ENCODE measurements around the gene MACROD2.

MACROD2 gene

DNA sequence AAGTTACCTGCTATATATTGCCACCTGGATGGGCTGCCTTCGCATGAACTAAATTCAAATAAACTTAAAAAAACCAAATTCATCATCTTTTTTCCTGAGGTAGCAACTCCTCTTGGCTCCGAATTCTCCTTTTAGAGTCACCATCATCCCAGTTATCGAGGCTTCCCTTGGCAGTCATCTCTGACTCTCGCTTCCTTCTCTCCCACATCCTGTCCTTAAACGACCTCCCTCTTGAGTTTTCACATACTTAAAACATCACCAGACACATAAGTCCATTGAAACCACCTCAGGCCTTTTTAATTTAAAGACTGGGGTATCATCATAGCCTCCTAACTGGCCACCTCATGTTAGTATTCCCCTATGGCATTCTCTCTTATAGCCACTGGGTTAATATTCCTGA lies 638.2 kb downstream of the MACROD2 start:
- no peak for DNase-seq (ENCODE audit: low read depth in 3 of 3, low spot score in 1 of 3)

DNA sequence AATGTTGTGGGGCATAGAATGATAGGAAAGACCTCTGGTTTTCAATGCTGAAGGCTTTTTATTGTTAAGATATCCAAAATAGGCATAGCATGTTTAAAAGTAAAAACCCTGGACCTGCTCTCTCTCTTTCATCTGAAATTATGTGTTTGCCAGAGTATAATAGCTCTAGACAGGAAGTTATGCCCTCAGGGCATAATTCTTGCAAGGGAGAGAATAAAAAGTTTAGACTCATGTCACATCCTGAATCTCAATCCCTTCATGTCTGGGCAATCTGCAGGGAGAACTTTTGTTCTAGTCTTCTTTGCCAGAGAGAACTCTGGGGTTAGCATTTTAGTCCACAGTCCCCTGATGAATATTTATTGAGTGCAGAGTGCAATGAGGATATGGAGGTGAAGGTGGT lies 639.3 kb downstream of the MACROD2 start:
- DNase-seq (ENCODE audit: low read depth in 3 of 3, low spot score in 1 of 3) = no peak

DNA sequence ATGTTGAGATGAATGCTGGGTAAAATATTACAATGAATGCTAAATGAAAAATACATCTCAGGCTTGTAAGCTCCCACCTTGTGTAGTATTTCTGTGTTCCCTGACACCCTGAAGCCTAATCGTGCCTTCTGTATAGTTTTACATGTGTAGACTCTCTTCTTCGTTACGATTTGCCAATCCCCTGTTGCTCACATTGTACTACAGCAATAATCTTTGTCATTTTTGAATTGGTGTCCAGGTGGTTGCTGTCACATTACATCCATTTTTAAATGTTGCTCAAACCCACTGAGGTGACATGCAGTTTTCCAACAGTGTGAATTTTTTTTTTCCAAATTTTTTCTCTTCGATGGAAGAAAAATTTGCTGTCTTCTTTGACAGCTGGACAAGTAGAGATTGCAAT lies 642.1 kb downstream of the MACROD2 start:
- no peak for DNase-seq (ENCODE audit: low read depth in 3 of 3, low spot score in 1 of 3)

DNA sequence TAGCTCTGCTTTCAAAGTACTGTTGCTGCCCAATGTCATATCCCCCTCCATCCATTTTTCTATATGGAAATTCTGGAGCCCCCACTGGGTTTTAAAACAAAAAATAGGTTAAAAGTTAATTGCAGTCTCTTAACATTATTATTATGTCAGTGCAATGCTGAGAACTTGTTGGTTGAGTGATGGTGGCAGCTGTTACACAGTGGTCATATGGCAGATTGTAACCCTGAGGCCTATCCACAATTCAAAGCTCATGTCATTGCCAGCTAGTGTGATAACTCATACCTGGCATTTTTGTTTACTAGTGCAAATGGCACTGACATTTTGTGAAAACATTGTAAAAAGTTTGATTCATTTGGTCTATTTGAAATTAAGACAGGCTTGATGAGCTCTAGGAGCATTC lies 647.8 kb downstream of the MACROD2 start:
- no peak for DNase-seq (ENCODE audit: low read depth in 3 of 3, low spot score in 1 of 3)

DNA sequence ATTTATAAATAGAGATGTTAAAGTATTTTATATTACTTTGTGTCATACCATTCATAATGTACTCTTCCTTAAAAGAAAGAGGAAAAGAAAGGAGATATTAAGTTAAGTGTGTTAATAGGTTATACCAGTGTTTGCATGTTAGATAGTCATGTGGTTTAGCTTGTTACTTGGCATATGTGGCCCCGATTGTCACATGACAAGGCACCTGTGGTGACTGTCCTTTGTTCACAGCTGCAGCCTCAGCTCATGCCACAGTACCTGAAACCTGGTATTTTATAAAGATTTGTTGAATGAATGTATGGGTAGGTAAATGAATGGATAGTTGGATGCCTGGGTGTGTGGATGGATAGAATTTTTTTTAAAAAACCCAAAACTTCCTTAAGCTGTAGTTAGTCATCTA lies 648.2 kb downstream of the MACROD2 start:
- no peak for DNase-seq (ENCODE audit: low read depth in 3 of 3, low spot score in 1 of 3)

DNA sequence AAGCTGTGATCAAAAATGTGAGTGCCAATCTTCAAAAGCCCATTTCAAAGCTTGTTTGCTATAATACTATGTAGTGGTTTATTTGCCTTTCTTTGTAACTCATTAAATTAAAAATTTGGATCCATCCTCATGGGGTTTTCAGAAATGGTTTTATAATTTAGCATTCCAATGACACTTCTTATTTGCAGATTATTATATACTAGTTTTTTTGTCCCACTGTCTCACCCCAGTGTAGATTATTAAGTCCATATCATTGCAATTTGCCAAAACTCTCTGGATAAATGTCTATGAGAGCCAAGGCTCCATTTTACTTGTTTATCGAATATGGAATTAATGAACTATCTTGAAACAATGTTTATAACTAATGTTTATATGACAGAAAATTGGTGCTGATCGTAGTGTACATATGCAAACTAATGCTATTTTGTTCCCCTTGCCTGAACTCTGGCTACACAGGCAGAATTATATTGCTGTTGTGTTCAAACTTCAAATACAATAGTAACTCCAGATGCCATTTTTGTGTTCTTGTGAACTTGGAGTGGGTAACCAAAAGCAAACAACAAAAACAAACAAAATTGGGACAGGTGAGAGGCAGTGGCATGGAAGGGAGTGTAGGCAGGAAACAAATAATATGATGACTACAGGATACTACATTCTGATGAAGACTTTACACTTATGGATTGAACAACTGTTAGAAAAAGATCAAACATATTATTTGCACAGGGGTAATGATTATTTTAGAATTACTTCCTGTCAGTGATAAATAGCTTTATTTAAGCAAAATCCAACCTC lies 649.2 kb downstream of the MACROD2 start:
- no peak for DNase-seq (ENCODE audit: low read depth in 3 of 3, low spot score in 1 of 3)

DNA sequence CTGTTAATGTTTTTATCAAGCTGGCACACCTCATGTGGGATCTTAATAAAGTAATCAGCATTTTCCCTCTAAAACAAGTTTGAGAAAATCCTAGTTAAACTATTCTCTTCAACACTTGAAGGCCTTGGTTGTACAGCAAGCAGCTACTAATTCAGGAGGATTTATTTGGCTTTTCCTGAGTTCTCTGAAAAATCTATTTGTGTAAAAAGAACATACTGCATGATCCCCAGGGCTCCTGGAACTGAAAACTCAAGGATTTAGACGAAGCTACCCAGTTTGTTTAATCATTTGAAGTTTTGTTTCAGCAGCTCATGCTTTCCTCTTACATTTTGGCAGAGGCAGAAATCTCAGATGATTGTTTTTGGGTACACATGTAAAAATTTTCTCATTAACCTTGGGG lies 651.7 kb downstream of the MACROD2 start:
- no peak for DNase-seq (ENCODE audit: low read depth in 3 of 3, low spot score in 1 of 3)

DNA sequence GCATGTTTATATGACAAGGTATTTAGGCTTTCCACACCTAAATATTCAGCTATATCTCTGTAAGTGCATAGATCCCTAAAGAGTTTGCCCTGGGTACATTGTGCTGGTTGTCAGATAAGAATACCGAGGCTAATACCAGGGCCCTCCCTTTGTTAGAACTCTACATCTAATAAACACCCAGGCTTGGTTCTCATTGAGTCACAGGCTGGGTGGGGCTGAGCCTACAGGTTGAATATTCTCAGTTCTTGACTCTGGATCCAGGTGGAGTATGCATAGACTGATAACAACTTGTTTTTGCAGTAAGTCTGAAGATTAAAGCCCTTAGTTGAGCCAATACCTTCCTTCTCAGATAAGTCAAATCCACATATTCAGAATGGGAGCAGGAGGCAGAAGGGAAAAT lies 654.3 kb downstream of the MACROD2 start:
- DNase-seq (ENCODE audit: low read depth in 3 of 3, low spot score in 1 of 3) = no peak

DNA sequence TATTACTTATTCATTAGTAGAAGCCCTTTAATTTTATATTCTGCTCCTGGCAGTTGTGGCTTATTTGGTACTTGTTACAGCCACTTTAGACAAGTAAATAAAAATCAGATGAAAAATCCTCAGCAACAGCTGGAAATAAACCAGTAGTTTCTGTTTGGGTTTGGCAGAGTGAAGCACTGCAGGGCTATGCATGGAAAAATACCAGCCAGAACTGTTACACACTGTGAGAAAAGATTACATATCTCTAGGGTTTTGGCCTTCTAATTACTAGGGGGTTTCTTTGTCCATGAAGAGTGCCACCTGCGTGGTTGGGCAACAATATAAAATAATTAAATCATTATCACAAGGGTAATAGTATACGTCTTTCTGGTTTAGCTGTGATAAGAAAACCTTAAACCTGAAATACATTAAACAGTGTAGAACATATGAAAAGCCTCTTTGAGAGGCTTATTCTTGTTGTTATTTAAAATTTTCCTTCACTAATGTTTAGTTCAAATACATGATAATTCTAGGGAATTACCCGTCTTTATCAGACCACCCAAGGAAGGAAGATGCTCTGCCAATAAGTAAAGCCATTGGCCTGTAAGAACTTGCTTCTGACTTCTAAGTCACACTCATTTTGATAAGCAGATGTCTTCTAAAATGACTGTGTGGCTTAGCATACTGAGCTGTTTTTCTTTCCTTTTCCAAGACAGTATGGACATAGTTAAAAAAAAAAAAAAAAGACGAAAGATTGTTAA lies 662.1 kb downstream of the MACROD2 start:
- no peak for DNase-seq (ENCODE audit: low read depth in 3 of 3, low spot score in 1 of 3)

DNA sequence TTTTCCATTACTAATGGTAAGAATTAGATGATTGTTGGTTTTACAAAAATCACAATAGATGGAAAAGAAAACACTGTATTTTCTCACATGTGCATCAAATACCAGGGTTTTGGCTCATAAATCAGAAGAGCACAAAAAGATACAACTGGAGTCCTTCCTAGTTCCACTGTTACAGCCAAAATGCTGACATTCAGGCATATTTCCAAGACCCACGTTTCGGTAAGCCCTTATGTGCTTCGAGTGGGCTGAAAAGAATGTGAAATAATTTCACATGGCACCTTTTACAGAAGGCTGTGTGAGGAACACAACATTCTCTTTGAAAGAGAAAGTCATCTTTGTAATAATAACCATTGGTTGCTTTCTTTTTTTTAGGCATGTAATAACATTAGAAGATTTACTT lies 668.8 kb downstream of the MACROD2 start:
- no peak for DNase-seq (ENCODE audit: low read depth in 3 of 3, low spot score in 1 of 3)

DNA sequence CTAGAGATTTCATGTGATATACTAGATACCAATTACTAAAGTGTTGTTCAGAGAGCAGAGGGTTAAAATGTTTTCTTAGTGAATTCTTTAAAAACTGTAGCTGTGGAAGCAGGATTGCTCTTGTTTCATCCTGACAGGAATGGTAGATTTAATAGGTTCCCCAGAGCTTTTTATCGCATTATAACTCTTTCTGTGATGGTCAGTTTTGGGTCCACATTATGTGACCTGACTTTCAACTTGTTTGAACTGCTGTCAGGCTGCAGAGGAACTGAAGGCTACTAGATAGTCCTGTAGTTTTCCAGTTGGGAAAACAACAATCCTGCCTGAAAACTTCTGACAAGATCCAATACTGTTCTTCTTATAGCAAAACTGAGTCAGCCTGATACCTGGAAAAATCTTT lies 671.4 kb downstream of the MACROD2 start:
- DNase-seq (ENCODE audit: low read depth in 3 of 3, low spot score in 1 of 3) = no peak

DNA sequence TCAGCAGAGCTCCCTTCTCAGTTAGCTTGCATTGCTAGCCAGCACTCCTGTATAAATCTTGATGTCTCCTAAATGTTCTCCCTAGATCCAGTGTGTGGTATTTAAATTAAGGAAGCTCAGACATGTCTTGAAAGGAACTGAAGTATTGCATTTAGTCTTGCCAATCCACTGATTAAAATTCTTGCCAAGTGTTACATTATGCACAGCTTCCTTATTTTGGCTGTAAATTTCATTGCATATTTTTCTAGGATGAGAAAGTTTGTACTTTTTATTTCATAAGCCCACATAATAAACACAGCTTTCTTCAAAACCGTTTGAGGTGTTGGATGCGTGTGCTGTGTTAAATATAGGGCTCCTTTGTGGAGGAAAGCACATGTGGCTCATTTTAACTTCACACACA lies 671.9 kb downstream of the MACROD2 start:
- DNase-seq (ENCODE audit: low read depth in 3 of 3, low spot score in 1 of 3) = no peak

DNA sequence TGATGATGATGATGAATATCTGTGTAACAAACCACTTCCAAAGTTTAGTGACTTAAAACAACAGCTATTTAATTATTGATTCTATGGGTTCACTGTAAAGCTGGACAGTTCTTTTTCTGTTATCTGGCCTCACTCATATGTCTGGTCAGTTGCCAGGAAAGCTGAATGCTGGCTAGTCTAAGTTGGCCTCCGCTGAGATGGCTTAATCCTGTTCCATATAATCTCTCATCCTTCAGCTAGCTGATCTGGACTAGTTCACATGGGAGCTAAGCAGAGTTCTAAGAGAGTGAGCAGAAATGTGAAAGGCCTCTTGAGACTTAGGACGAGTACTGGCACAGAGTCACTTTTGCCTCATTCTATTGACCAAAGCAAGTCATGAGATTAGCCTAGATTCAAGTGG lies 676.8 kb downstream of the MACROD2 start:
- DNase-seq (ENCODE audit: low read depth in 3 of 3, low spot score in 1 of 3) = no peak

DNA sequence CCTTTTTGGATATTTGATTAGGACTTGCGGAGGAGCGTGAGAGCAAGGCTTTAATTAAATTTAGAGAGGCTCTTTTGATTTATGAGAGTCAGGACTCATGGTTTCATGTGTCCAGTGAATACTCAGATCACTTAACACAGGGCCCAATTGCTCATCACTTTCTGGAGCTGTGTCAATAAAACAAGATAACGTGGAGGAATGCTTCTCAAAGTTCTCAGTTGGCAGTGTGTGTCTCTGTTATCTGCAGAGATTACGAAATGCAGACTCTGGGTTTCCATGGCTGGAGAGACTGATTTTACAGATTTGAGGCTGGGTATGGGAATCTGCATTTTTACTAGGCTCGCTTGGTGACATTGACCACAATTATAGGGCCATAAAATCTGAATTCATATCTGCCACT lies 677.8 kb downstream of the MACROD2 start:
- DNase-seq (ENCODE audit: low read depth in 3 of 3, low spot score in 1 of 3) = no peak

DNA sequence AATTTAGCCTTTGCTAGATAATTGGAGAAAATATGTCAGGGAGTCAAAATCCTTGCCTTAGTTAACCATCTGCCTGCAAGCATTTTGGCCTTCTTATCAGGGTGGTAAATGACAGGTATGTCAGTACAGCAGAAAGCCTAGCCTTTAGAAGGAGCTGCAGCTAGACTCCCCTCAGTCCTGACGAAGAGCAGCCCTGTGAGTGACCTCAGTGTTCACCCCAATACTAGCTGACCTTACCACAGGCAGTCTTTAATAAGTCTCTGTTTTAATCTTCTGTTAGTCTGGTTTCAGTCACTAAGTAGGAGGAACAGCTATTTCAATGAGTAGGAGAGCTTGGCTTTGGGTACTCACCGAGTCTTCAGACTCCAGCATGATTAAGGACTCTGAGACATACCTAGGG lies 682.1 kb downstream of the MACROD2 start:
- DNase-seq (ENCODE audit: low read depth in 3 of 3, low spot score in 1 of 3) = no peak

DNA sequence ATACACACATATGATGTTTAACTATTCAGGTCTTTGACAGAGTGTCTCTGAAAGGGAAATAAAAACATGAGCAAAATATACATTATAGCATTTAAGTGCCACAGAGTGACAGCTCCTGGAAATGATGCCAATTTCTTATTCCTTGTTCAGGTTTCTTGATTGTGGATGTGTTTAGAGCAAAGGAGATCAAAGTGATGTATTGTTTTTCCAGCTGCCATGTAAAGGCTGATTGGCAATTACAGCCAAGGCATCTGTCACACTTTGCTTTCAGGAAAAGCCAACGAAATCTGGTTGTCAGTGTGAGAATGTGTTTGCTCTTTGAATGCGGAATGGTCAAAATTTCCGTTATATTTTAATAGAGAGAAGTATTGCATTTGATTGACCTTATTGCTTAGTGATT lies 689.9 kb downstream of the MACROD2 start:
- no peak for DNase-seq (ENCODE audit: low read depth in 3 of 3, low spot score in 1 of 3)

DNA sequence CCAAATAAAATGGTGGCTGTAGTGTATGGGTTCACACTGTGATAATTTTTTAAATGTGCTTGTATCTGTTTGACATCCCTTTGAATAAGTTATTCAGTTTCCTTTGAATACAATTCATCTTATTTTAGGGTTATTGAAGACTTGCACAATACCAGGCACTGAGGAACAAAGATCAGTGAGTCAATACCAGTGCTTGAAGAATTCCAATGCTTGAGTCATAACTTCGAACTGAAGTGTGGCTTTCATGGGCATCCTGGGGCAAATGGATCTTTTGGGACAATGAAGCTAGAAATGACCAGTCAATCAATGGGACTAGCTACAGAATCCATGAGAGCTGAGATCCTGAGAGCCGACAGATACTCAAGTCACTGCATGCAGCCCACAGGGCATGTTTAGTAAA lies 692.0 kb downstream of the MACROD2 start:
- no peak for DNase-seq (ENCODE audit: low read depth in 3 of 3, low spot score in 1 of 3)

DNA sequence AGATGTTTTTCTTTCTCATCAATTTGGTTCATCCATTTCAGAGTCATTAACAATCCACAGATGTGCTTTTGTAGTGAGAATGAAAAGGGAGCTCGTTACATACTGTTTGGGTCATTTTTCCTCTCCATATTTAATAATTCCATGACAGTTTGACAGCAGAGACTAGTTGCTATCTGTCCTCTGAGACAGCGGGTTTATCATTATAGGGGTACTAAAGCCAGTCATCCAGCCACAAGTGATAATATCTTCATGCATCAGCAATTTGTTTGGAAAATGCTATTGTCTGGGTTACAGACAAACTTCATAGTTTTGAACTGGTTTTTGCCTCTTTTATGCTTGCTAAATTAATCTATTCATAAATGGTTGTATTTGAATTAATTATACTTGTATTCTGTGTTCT lies 692.7 kb downstream of the MACROD2 start:
- no peak for DNase-seq (ENCODE audit: low read depth in 3 of 3, low spot score in 1 of 3)

DNA sequence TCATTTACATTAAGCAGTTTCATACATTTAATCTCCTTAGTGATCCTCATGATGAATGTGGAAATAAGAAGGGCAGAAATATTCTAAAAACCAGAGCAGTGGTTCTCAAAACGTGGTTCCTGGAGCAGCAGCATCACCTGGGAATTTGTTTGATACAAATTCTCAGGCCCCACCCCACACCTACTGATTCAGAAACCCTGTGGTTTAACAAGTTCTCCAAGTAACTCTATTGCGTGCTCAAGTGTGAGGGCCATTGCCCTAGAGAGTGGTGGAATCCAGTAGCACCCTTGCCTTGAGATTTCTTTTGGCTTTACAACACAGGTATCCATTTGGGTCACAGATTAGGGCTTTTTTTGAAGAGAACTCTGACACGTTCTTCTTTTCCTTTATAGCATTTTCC lies 696.7 kb downstream of the MACROD2 start:
- no peak for DNase-seq (ENCODE audit: low read depth in 3 of 3, low spot score in 1 of 3)

DNA sequence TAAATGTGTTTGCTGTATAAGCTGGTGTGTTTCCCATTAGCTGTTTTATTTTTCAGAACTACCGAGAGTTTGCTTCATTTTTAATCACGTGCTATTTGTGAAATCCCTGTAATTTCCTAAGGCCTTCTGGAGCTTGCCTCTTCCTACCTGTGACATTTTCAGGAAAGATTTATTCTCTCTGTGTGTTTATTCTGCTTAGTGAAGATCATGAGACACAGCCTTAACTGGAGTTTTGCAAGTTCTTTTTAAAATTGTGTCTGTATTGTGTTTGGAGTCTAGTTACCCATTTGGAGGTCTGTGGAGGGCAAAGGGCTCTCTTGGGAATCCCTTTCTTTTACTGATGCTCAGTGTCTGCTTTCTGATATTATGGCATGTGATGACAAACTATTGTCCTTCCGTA lies 701.2 kb downstream of the MACROD2 start:
- DNase-seq (ENCODE audit: low read depth in 3 of 3, low spot score in 1 of 3) = no peak

DNA sequence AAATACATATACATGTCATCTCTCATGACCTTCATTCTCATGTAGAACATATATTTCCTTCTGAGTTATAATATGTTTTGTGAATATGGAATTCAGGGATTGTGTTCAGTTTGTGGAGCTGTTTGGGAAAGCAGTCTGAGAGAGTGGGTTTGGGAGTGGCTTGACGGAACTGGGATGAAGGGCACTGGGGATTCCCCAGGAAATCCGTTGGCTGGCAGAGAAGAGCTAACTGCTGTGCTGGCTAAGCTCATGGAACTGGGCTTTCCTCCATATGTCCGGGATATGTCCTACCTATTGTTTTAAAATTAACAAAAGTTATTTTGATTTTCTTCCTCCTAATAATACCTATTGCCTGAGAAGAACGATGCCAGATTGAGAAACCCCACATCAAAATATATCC lies 701.6 kb downstream of the MACROD2 start:
- DNase-seq (ENCODE audit: low read depth in 3 of 3, low spot score in 1 of 3) = no peak

DNA sequence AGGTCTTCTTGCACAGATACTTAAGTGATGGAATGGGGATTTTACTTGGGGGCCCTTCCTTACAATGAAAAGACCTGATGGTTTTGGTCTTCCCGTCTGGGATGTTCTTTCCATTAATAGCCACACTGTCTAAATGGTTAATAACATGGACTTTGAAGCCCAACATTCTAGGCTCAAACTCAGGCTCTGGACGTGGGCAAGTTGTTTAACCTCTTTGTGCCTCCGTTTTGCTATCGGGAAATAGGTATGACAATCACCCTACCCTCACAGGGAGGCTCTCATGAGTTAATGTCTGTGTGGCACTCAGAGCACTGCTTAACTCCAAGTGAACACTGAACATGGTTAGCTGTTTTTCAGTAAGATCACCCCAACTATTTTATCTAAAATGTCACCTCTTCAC lies 702.8 kb downstream of the MACROD2 start:
- no peak for DNase-seq (ENCODE audit: low read depth in 3 of 3, low spot score in 1 of 3)
